GM19238 (cell line): Measurements from ENCODE around the gene GLS.
"Not testable (repeated sequence)": the region's sequence is repeated elsewhere in the genome, so short reads cannot be mapped to it uniquely, and the experiment has no call there.

Experiments used
- DNase-seq: peaks from one replicate; pipeline ENCODE4 v3.0.0; 2011; ENCODE audit warnings: low spot score; ENCODE audit not compliant: insufficient read length

GLS gene

GRCh38 chr2:190929919-190930318 lies 49.3 kb downstream of the GLS start:
- DNase-seq = no peak

- no peak for DNase-seq
These were observed 49.8 kb downstream of the GLS start for GRCh38 chr2:190930411-190930810.

GRCh38 chr2:190932514-190932913 lies 51.9 kb downstream of the GLS start:
- DNase-seq = no peak

- no peak for DNase-seq
These were observed 52.7 kb downstream of the GLS start for GRCh38 chr2:190933361-190933760.

- no peak for DNase-seq
These were observed 54.4 kb downstream of the GLS start for GRCh38 chr2:190935054-190935453.

GRCh38 chr2:190938771-190939335 lies 58.2 kb downstream of the GLS start:
- no peak for DNase-seq

GRCh38 chr2:190940454-190940853 lies 59.8 kb downstream of the GLS start:
- no peak for DNase-seq

GRCh38 chr2:190941571-190941970 lies 61.0 kb downstream of the GLS start:
- no peak for DNase-seq

GRCh38 chr2:190942697-190943096 lies 62.1 kb downstream of the GLS start:
- no peak for DNase-seq

GRCh38 chr2:190943706-190944105 lies 63.1 kb downstream of the GLS start:
- no peak for DNase-seq

- DNase-seq = no peak
These were observed 66.5 kb downstream of the GLS start for GRCh38 chr2:190947141-190947540.

GRCh38 chr2:190947711-190948251 lies 67.2 kb downstream of the GLS start:
- no peak for DNase-seq

GRCh38 chr2:190948671-190949070 lies 68.0 kb downstream of the GLS start:
- DNase-seq = no peak

GRCh38 chr2:190950566-190950991 lies 70.0 kb downstream of the GLS start:
- DNase-seq = no peak

GRCh38 chr2:190953257-190953656 lies 72.6 kb downstream of the GLS start:
- DNase-seq = no peak

- no peak for DNase-seq
These were observed 79.5 kb downstream of the GLS start for GRCh38 chr2:190959911-190960788.

- not testable (repeated sequence) for DNase-seq
These were observed 80.5 kb downstream of the GLS start for GRCh38 chr2:190961117-190961516.

- DNase-seq = no peak
These were observed 81.4 kb downstream of the GLS start for GRCh38 chr2:190961918-190962487.

GRCh38 chr2:190963088-190963487 lies 82.5 kb downstream of the GLS start:
- DNase-seq = no peak

GRCh38 chr2:190964170-190964795 lies 83.7 kb downstream of the GLS start:
- no peak for DNase-seq

GRCh38 chr2:190965580-190966222 lies 85.1 kb downstream of the GLS start:
- DNase-seq = no peak
